ENCODE data around the gene MEIS3.

Gene MEIS3

GRCh38 chr19:47405854-47406417 lies 13.4 kb downstream of the MEIS3 start:
- H2BK5ac ChIP-seq (ENCODE audit: low read length) = no peak overlapping the region
- no peak for DNase-seq
- no peak overlapping the region for H3K4me3 ChIP-seq (ENCODE audit: low read length)
- peaks cover 4% of the 10 kb centered on the region for H3K36me3 ChIP-seq (ENCODE audit: control insufficient read depth, insufficient read depth, low read length)
- no peak overlapping the region for H3K4ac ChIP-seq (ENCODE audit: low read depth, low read length)
- H2AK5ac ChIP-seq (ENCODE audit: low read length) = no peak overlapping the region
- H3K9ac ChIP-seq (ENCODE audit: low read length) = no peak overlapping the region
- H4K5ac ChIP-seq (ENCODE audit: low read length) = no peak overlapping the region
- no peak overlapping the region for H3K56ac ChIP-seq (ENCODE audit: low read length)
- no peak overlapping the region for H3K18ac ChIP-seq (ENCODE audit: low read length)
- H3K4me2 ChIP-seq (ENCODE audit: low read length) = no peak overlapping the region
- no peak overlapping the region for H3K23ac ChIP-seq (ENCODE audit: low read length)
- H3K27me3 ChIP-seq (ENCODE audit: insufficient read depth, low read length, poor library complexity) = no peaks in the 10 kb centered on the region
- H3K27ac ChIP-seq (ENCODE audit: low read depth, low read length) = no peak overlapping the region
- H3K79me2 ChIP-seq (ENCODE audit: control insufficient read depth, insufficient read depth, low read length) = no peaks in the 10 kb centered on the region
- WGBS (ENCODE audit: extremely low coverage, insufficient coverage, low lambda C conversion rate) = 100% methylated on average over 3 of the region's 5 CpGs
- H2BK120ac ChIP-seq (ENCODE audit: low read depth, low read length) = no peak overlapping the region
- no peaks in the 10 kb centered on the region for H3K79me1 ChIP-seq (ENCODE audit: low read length)
- H4K8ac ChIP-seq (ENCODE audit: low read depth, low read length) = no peak overlapping the region
- no peaks in the 10 kb centered on the region for H3K4me1 ChIP-seq (ENCODE audit: control insufficient read depth, low read depth, low read length)
- H2BK15ac ChIP-seq (replicated peaks; ENCODE audit: low read depth) = no peak overlapping the region

GRCh38 chr19:47405197-47405550 lies 14.2 kb downstream of the MEIS3 start:
- peaks cover 4% of the 10 kb centered on the region for H3K36me3 ChIP-seq (ENCODE audit: control insufficient read depth, insufficient read depth, low read length)
- H3K23ac ChIP-seq (ENCODE audit: low read length) = no peak overlapping the region
- no peak overlapping the region for H4K8ac ChIP-seq (ENCODE audit: low read depth, low read length)
- H2AK5ac ChIP-seq (ENCODE audit: low read length) = no peak overlapping the region
- H3K4me2 ChIP-seq (ENCODE audit: low read length) = no peak overlapping the region
- DNase-seq = no peak
- H3K18ac ChIP-seq (ENCODE audit: low read length) = no peak overlapping the region
- no peaks in the 10 kb centered on the region for H3K27me3 ChIP-seq (ENCODE audit: insufficient read depth, low read length, poor library complexity)
- no peak overlapping the region for H3K4ac ChIP-seq (ENCODE audit: low read depth, low read length)
- no peak overlapping the region for H3K27ac ChIP-seq (ENCODE audit: low read depth, low read length)
- H3K79me1 ChIP-seq (ENCODE audit: low read length) = no peaks in the 10 kb centered on the region
- H3K9ac ChIP-seq (ENCODE audit: low read length) = no peak overlapping the region
- no peaks in the 10 kb centered on the region for H3K4me1 ChIP-seq (ENCODE audit: control insufficient read depth, low read depth, low read length)
- H3K79me2 ChIP-seq (ENCODE audit: control insufficient read depth, insufficient read depth, low read length) = no peaks in the 10 kb centered on the region
- no peak overlapping the region for H2BK120ac ChIP-seq (ENCODE audit: low read depth, low read length)
- H3K4me3 ChIP-seq (ENCODE audit: low read length) = no peak overlapping the region
- H4K5ac ChIP-seq (ENCODE audit: low read length) = no peak overlapping the region
- H2BK15ac ChIP-seq (replicated peaks; ENCODE audit: low read depth) = no peak overlapping the region
- H2BK5ac ChIP-seq (ENCODE audit: low read length) = no peak overlapping the region
- WGBS (ENCODE audit: extremely low coverage, insufficient coverage, low lambda C conversion rate) = no CpG with 5 or more reads among the region's 4 CpGs
- no peak overlapping the region for H3K56ac ChIP-seq (ENCODE audit: low read length)

GRCh38 chr19:47404334-47405196 lies 14.8 kb downstream of the MEIS3 start:
- Histone ChIP-seq H2AK5ac (ENCODE audit: low read length) (no peak overlapping the region), H4K5ac (ENCODE audit: low read length) (no peak overlapping the region), H3K27me3 (ENCODE audit: insufficient read depth, low read length, poor library complexity) (no peaks in the 10 kb centered on the region), H3K4me1 (ENCODE audit: control insufficient read depth, low read depth, low read length) (no peaks in the 10 kb centered on the region), H2BK5ac (ENCODE audit: low read length) (no peak overlapping the region), H2BK120ac (ENCODE audit: low read depth, low read length) (no peak overlapping the region), H3K9ac (ENCODE audit: low read length) (no peak overlapping the region), H3K23ac (ENCODE audit: low read length) (no peak overlapping the region), H3K4me2 (ENCODE audit: low read length) (no peak overlapping the region), H3K18ac (ENCODE audit: low read length) (no peak overlapping the region), H4K8ac (ENCODE audit: low read depth, low read length) (no peak overlapping the region), H3K4ac (ENCODE audit: low read depth, low read length) (no peak overlapping the region), H3K4me3 (ENCODE audit: low read length) (no peak overlapping the region), H3K56ac (ENCODE audit: low read length) (no peak overlapping the region), H2BK15ac (replicated peaks; ENCODE audit: low read depth) (no peak overlapping the region), H3K27ac (ENCODE audit: low read depth, low read length) (no peak overlapping the region), H3K36me3 (ENCODE audit: control insufficient read depth, insufficient read depth, low read length) (peaks cover 4% of the 10 kb centered on the region), H3K79me2 (ENCODE audit: control insufficient read depth, insufficient read depth, low read length) (no peaks in the 10 kb centered on the region), H3K79me1 (ENCODE audit: low read length) (no peaks in the 10 kb centered on the region)
- no peak for DNase-seq
- no CpG with 5 or more reads among the region's 9 CpGs for WGBS (ENCODE audit: extremely low coverage, insufficient coverage, low lambda C conversion rate)

GRCh38 chr19:47402504-47402903 lies 16.8 kb downstream of the MEIS3 start:
- peak overlapping the region; percentile 34 for H3K56ac ChIP-seq (ENCODE audit: low read length)
- no peak overlapping the region for H3K4me2 ChIP-seq (ENCODE audit: low read length)
- H4K8ac ChIP-seq (ENCODE audit: low read depth, low read length) = no peak overlapping the region
- H3K27ac ChIP-seq (ENCODE audit: low read depth, low read length) = no peak overlapping the region
- no peak for DNase-seq
- peaks cover 8% of the 10 kb centered on the region for H3K4me1 ChIP-seq (ENCODE audit: control insufficient read depth, low read depth, low read length)
- H3K27me3 ChIP-seq (ENCODE audit: insufficient read depth, low read length, poor library complexity) = no peaks in the 10 kb centered on the region
- no peak overlapping the region for H2BK5ac ChIP-seq (ENCODE audit: low read length)
- no peak overlapping the region for H3K18ac ChIP-seq (ENCODE audit: low read length)
- no peak overlapping the region for H2BK15ac ChIP-seq (replicated peaks; ENCODE audit: low read depth)
- no peak overlapping the region for H4K5ac ChIP-seq (ENCODE audit: low read length)
- no peaks in the 10 kb centered on the region for H3K79me2 ChIP-seq (ENCODE audit: control insufficient read depth, insufficient read depth, low read length)
- no peak overlapping the region for H3K9ac ChIP-seq (ENCODE audit: low read length)
- no peak overlapping the region for H3K4me3 ChIP-seq (ENCODE audit: low read length)
- H3K4ac ChIP-seq (ENCODE audit: low read depth, low read length) = no peak overlapping the region
- no CpG with 5 or more reads among the region's 16 CpGs for WGBS (ENCODE audit: extremely low coverage, insufficient coverage, low lambda C conversion rate)
- H3K79me1 ChIP-seq (ENCODE audit: low read length) = no peaks in the 10 kb centered on the region
- no peak overlapping the region for H3K23ac ChIP-seq (ENCODE audit: low read length)
- H2AK5ac ChIP-seq (ENCODE audit: low read length) = no peak overlapping the region
- H3K36me3 ChIP-seq (ENCODE audit: control insufficient read depth, insufficient read depth, low read length) = peaks cover 4% of the 10 kb centered on the region
- H2BK120ac ChIP-seq (ENCODE audit: low read depth, low read length) = no peak overlapping the region

GRCh38 chr19:47398707-47399597 lies 20.4 kb downstream of the MEIS3 start:
- peak overlapping the region; percentile 95 for H3K27ac ChIP-seq (ENCODE audit: low read depth, low read length)
- peak; percentile 69 for DNase-seq
- H2BK15ac ChIP-seq (replicated peaks; ENCODE audit: low read depth) = no peak overlapping the region

More at GRCh38 chr19:47398707-47399597, 20.4 kb downstream of the MEIS3 start:
- H3K56ac ChIP-seq (ENCODE audit: low read length) = peak overlapping the region; percentile 94
- no peak overlapping the region for H4K8ac ChIP-seq (ENCODE audit: low read depth, low read length)
- peak overlapping the region; percentile 54 for H2AK5ac ChIP-seq (ENCODE audit: low read length)
- no peak overlapping the region for H3K4me2 ChIP-seq (ENCODE audit: low read length)
- peak overlapping the region; percentile 43 for H3K18ac ChIP-seq (ENCODE audit: low read length)
- H4K5ac ChIP-seq (ENCODE audit: low read length) = no peak overlapping the region
- peak overlapping the region; percentile 63 for H3K9ac ChIP-seq (ENCODE audit: low read length)
- H3K79me2 ChIP-seq (ENCODE audit: control insufficient read depth, insufficient read depth, low read length) = no peaks in the 10 kb centered on the region
- peak overlapping the region; percentile 73 for H3K4ac ChIP-seq (ENCODE audit: low read depth, low read length)
- H3K79me1 ChIP-seq (ENCODE audit: low read length) = no peaks in the 10 kb centered on the region
- WGBS (ENCODE audit: extremely low coverage, insufficient coverage, low lambda C conversion rate) = no CpG with 5 or more reads among the region's 24 CpGs
- no peaks in the 10 kb centered on the region for H3K27me3 ChIP-seq (ENCODE audit: insufficient read depth, low read length, poor library complexity)
- H2BK5ac ChIP-seq (ENCODE audit: low read length) = peak overlapping the region; percentile 97
- H3K23ac ChIP-seq (ENCODE audit: low read length) = peak overlapping the region; percentile 83
- H3K36me3 ChIP-seq (ENCODE audit: control insufficient read depth, insufficient read depth, low read length) = peaks cover 3% of the 10 kb centered on the region
- peak overlapping the region; percentile 83 for H2BK120ac ChIP-seq (ENCODE audit: low read depth, low read length)
- H3K4me1 ChIP-seq (ENCODE audit: control insufficient read depth, low read depth, low read length) = peaks cover 8% of the 10 kb centered on the region
- no peak overlapping the region for H3K4me3 ChIP-seq (ENCODE audit: low read length)

Measured in mesendoderm (in vitro differentiated cells).